Measurements from ENCODE around the gene TMEM178B. TPM values are rescaled to one million over a fixed set of nuclear protein-coding genes. Genes with fewer than 3 reads are reported as not detected.

The TMEM178B gene
- total RNA-seq, 2 donors from 2014 or later = 1.7 to 4.1 TPM

DNA sequence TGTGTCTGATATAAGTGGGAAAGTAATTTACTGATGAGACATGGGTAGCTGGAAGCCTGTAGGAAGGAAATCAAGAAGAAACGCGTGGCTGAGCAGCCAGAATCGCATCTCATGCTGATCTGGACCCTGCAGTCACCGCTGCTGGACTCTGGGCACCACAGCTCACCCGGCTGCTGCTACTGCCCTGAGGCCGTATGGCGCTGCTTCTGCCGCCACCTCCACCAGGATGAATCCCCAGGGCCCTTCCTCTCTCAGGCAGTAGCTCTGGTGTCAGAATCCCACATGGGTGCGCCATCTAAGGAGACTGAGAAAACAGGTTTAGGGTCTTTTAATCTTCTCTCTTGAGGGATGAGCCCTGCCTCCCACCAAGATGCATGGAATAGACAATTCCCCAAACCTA is 407.1 kb downstream of the TMEM178B start:
- Mint-ChIP-seq H3K4me3 (no peak overlapping the region), H3K27me3 (ENCODE audit: insufficient read depth) (no peaks in the 10 kb centered on the region), H3K4me1 (no peaks in the 10 kb centered on the region), H3K36me3 (ENCODE audit: low read depth) (no peaks in the 10 kb centered on the region), H3K9me3 (no peaks in the 10 kb centered on the region), H3K27ac (no peak overlapping the region)
- no peaks in the 10 kb centered on the region for H3K4me1 ChIP-seq (ENCODE audit: control insufficient read depth, insufficient read depth, low read length)
- H3K4me3 ChIP-seq (ENCODE audit: low read length) = no peak overlapping the region
- no peak overlapping the region for H3K27ac ChIP-seq (ENCODE audit: low read depth, low read length)
- no peaks in the 10 kb centered on the region for H3K27me3 ChIP-seq (ENCODE audit: control insufficient read depth, insufficient read depth, low read length, poor library complexity, severe bottlenecking)
- H3K9ac ChIP-seq (ENCODE audit: extremely low read depth, low read length, poor library complexity, severe bottlenecking) = no peak overlapping the region
- peak; percentile 36 for DNase-seq
- no peaks in the 10 kb centered on the region for H3K9me3 ChIP-seq (ENCODE audit: control insufficient read depth, low read length)
- TF ChIP-seq, protein P1, sequence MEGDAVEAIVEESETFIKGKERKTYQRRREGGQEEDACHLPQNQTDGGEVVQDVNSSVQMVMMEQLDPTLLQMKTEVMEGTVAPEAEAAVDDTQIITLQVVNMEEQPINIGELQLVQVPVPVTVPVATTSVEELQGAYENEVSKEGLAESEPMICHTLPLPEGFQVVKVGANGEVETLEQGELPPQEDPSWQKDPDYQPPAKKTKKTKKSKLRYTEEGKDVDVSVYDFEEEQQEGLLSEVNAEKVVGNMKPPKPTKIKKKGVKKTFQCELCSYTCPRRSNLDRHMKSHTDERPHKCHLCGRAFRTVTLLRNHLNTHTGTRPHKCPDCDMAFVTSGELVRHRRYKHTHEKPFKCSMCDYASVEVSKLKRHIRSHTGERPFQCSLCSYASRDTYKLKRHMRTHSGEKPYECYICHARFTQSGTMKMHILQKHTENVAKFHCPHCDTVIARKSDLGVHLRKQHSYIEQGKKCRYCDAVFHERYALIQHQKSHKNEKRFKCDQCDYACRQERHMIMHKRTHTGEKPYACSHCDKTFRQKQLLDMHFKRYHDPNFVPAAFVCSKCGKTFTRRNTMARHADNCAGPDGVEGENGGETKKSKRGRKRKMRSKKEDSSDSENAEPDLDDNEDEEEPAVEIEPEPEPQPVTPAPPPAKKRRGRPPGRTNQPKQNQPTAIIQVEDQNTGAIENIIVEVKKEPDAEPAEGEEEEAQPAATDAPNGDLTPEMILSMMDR (conservative IDR thresholded peaks at IDR 0.05) = no peak
- WGBS, 2 experiments (ENCODE audit: insufficient coverage in 1 of 2, insufficient read length in 1 of 2) = 92 to 93% methylated on average over 6 to 9 of the region's 9 CpGs
- H3K36me3 ChIP-seq (ENCODE audit: control insufficient read depth, insufficient read depth, low read length) = no peaks in the 10 kb centered on the region

DNA sequence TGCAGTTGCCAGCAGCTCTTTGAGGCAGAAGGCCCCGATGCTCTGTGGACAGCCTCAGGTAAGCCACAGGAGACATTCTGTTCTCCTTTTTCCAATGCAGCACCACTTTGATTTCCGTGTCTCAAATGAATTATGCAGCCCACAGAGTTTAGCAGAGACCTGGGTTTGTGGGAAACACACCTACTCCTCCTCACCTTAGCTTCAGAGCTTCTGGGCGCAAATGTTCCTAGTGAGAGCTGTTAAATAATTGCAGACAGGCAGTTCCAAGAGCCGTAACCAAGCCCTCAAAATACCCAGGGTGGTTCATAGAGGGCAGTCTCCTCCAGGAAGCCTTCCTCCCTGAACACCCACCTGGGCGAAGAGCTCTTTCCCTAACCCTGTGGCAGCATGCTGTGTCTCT is 408.1 kb downstream of the TMEM178B start:
- H3K27ac ChIP-seq (ENCODE audit: low read depth, low read length) = no peak overlapping the region
- H3K9me3 ChIP-seq (ENCODE audit: control insufficient read depth, low read length) = no peaks in the 10 kb centered on the region
- no peaks in the 10 kb centered on the region for H3K36me3 ChIP-seq (ENCODE audit: control insufficient read depth, insufficient read depth, low read length)
- H3K4me1 ChIP-seq (ENCODE audit: control insufficient read depth, insufficient read depth, low read length) = no peaks in the 10 kb centered on the region
- H3K27ac Mint-ChIP-seq = no peak overlapping the region
- H3K4me1 Mint-ChIP-seq = no peaks in the 10 kb centered on the region
- no peaks in the 10 kb centered on the region for H3K27me3 Mint-ChIP-seq (ENCODE audit: insufficient read depth)
- TF ChIP-seq, protein P1 (conservative IDR thresholded peaks at IDR 0.05) = no peak
- H3K4me3 ChIP-seq (ENCODE audit: low read length) = no peak overlapping the region
- no peaks in the 10 kb centered on the region for H3K9me3 Mint-ChIP-seq
- no peak overlapping the region for H3K4me3 Mint-ChIP-seq
- H3K36me3 Mint-ChIP-seq (ENCODE audit: low read depth) = no peaks in the 10 kb centered on the region
- DNase-seq = peak; percentile 52
- WGBS, 2 experiments (ENCODE audit: insufficient coverage in 1 of 2, insufficient read length in 1 of 2) = 89 to 100% methylated on average over 3 to 5 of the region's 5 CpGs
- no peaks in the 10 kb centered on the region for H3K27me3 ChIP-seq (ENCODE audit: control insufficient read depth, insufficient read depth, low read length, poor library complexity, severe bottlenecking)
- no peak overlapping the region for H3K9ac ChIP-seq (ENCODE audit: extremely low read depth, low read length, poor library complexity, severe bottlenecking)

DNA sequence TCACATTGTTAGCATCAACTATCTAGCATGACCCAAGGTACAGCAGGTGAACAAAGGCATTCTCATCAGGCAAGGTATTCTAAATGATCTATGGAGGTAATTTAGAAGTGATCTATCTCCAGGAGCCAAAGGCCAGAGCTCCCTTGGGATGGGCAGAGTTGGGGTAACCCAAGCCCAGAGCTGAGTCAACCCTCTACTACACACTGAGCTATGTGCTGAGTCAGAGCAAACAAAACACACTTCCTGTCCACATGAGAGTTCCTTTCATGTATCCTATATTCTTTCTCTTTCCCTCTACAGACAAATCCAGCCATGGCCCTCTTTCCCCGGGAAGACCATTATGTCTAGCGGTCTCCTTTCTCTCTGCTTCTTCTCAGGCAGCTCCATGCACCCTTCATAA is 409.2 kb downstream of the TMEM178B start:
- H3K27ac ChIP-seq (ENCODE audit: low read depth, low read length) = no peak overlapping the region
- Mint-ChIP-seq H3K4me3 (no peak overlapping the region), H3K4me1 (no peaks in the 10 kb centered on the region), H3K9me3 (no peaks in the 10 kb centered on the region), H3K27me3 (ENCODE audit: insufficient read depth) (no peaks in the 10 kb centered on the region), H3K36me3 (ENCODE audit: low read depth) (no peaks in the 10 kb centered on the region), H3K27ac (no peak overlapping the region)
- no peak for DNase-seq
- H3K36me3 ChIP-seq (ENCODE audit: control insufficient read depth, insufficient read depth, low read length) = no peaks in the 10 kb centered on the region
- no peaks in the 10 kb centered on the region for H3K4me1 ChIP-seq (ENCODE audit: control insufficient read depth, insufficient read depth, low read length)
- no peaks in the 10 kb centered on the region for H3K27me3 ChIP-seq (ENCODE audit: control insufficient read depth, insufficient read depth, low read length, poor library complexity, severe bottlenecking)
- H3K9ac ChIP-seq (ENCODE audit: extremely low read depth, low read length, poor library complexity, severe bottlenecking) = no peak overlapping the region
- H3K4me3 ChIP-seq (ENCODE audit: low read length) = no peak overlapping the region
- WGBS, 2 experiments (ENCODE audit: insufficient coverage in 1 of 2, insufficient read length in 1 of 2) = 100% methylated on average over 2 of the region's 2 CpGs; no CpG with 5 or more reads in 1 of the 2 experiments
- no peaks in the 10 kb centered on the region for H3K9me3 ChIP-seq (ENCODE audit: control insufficient read depth, low read length)
- TF ChIP-seq, protein P1 (conservative IDR thresholded peaks at IDR 0.05) = no peak
